Mesendoderm (in vitro differentiated cells): ENCODE results near the gene TCERG1L.

Source experiments
- DNase-seq: peaks from one replicate; pipeline ENCODE4 v3.0.0; 2013
- H2AK5ac ChIP-seq: 2 replicates; pipeline ENCODE4 v1.6.1; 2013; ENCODE audit warnings: low read length, inconsistent platforms
- H2BK120ac ChIP-seq: 2 replicates; pipeline ENCODE4 v1.6.1; 2013; ENCODE audit warnings: low read depth, mild to moderate bottlenecking, low read length, moderate library complexity, mixed read lengths
- H2BK15ac ChIP-seq: replicated peaks from 2 replicates; pipeline ENCODE4 v1.6.1; 2013; ENCODE audit warnings: low read depth, mild to moderate bottlenecking, moderate library complexity
- H2BK5ac ChIP-seq: 2 replicates; pipeline ENCODE4 v1.6.1; 2013; ENCODE audit warnings: low read length, inconsistent platforms
- H3K18ac ChIP-seq: 2 replicates; pipeline ENCODE4 v1.6.1; 2013; ENCODE audit warnings: mild to moderate bottlenecking, low read length, mixed read lengths
- H3K23ac ChIP-seq: one replicate; pipeline ENCODE4 v1.6.1; 2013; ENCODE audit warnings: low read length
- H3K27ac ChIP-seq: 2 replicates; pipeline ENCODE4 v1.5.1; 2013; ENCODE audit warnings: low read depth, mild to moderate bottlenecking, inconsistent platforms, low read length, moderate library complexity
- H3K27me3 ChIP-seq: 2 replicates; pipeline ENCODE4 v1.6.1; 2013; ENCODE audit warnings: low read length, control low read depth, mild to moderate bottlenecking, inconsistent platforms; ENCODE audit not compliant: insufficient read depth, poor library complexity
- H3K36me3 ChIP-seq: 2 replicates; pipeline ENCODE4 v1.6.1; 2013; ENCODE audit warnings: low read length, inconsistent platforms; ENCODE audit not compliant: control insufficient read depth, insufficient read depth
- H3K4ac ChIP-seq: one replicate; pipeline ENCODE4 v1.6.1; 2013; ENCODE audit warnings: low read depth, mild to moderate bottlenecking, low read length, moderate library complexity
- H3K4me1 ChIP-seq: 2 replicates; pipeline ENCODE4 v1.6.1; 2013; ENCODE audit warnings: low read depth, low read length, inconsistent platforms; ENCODE audit not compliant: control insufficient read depth
- H3K4me2 ChIP-seq: 2 replicates; pipeline ENCODE4 v1.6.1; 2013; ENCODE audit warnings: low read length
- H3K4me3 ChIP-seq: 2 replicates; pipeline ENCODE4 v1.5.1; 2013; ENCODE audit warnings: mild to moderate bottlenecking, low read length
- H3K56ac ChIP-seq: one replicate; pipeline ENCODE4 v1.6.1; 2013; ENCODE audit warnings: low read length
- H3K79me1 ChIP-seq: 2 replicates; pipeline ENCODE4 v1.6.1; 2013; ENCODE audit warnings: low read length, inconsistent platforms
- H3K79me2 ChIP-seq: 2 replicates; pipeline ENCODE4 v1.6.1; 2013; ENCODE audit warnings: mild to moderate bottlenecking, low read length; ENCODE audit not compliant: control insufficient read depth, insufficient read depth
- H3K9ac ChIP-seq: 2 replicates; pipeline ENCODE4 v1.6.1; 2013; ENCODE audit warnings: low read length, inconsistent platforms
- H4K5ac ChIP-seq: one replicate; pipeline ENCODE4 v1.6.1; 2013; ENCODE audit warnings: low read length
- H4K8ac ChIP-seq: one replicate; pipeline ENCODE4 v1.6.1; 2013; ENCODE audit warnings: low read depth, mild to moderate bottlenecking, control low read depth, low read length, moderate library complexity
- WGBS: extraction: QIAGEN DNeasy Blood & Tissue Kit; methylation state at CpG from one replicate; pipeline ENCODE4 v1.1.7; 2013; ENCODE audit warnings: low lambda C conversion rate, missing lambda C conversion rate; ENCODE audit not compliant: insufficient coverage; ENCODE audit errors: extremely low coverage; 5-methylcytosine and 5-hydroxymethylcytosine counted together

TCERG1L gene

DNA sequence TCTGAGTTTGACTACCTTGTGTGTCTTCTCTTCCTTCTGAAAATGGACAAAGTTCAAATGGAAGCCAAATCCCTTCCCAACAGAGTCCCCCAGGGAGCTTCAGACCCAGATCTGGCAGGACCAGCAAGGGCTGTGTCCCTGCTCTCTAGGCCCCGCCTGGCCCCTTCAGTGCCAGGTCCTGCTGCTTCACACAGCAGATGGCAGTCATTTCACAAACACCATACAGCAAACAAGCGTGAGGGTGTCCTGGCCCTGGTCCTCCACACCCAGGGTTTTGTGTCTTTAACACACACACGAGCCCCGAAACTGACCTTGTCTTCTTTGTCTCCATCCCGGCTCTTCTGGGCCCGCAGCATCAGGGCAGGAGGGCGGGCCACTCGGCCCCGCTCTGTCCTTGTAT lies 145.0 kb downstream of the TCERG1L start:
- WGBS, result no CpG with 5 or more reads among the region's 9 CpGs
- no peak for DNase-seq

DNA sequence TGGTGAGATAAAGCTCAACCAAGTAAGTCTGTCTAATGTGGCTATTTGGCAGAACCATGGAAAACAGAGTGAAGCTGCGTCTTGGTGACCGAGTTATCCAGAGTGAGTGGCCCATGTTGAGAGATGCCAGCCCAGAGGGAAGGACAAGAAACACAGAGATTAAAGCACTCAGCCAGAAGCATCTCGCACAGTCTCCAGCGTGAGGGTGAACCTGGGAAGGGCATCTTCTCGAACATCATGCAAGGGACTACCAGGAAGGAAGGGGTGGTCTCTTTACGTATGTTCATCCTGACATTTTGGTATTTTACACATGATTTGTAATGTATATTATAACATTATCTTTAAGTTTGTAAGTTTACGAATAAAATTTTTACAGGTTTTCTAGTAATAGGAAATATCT lies 146.4 kb downstream of the TCERG1L start:
- Histone ChIP-seq H2AK5ac (no peak overlapping the region), H3K36me3 (peaks cover 2% of the 10 kb centered on the region), H3K4ac (no peak overlapping the region), H4K5ac (no peak overlapping the region), H3K4me1 (no peaks in the 10 kb centered on the region), H3K79me1 (no peaks in the 10 kb centered on the region), H3K4me3 (no peak overlapping the region), H3K79me2 (no peaks in the 10 kb centered on the region), H4K8ac (no peak overlapping the region), H2BK15ac (no peak overlapping the region), H3K23ac (no peak overlapping the region), H3K27me3 (no peaks in the 10 kb centered on the region), H3K9ac (no peak overlapping the region), H3K27ac (no peak overlapping the region), H2BK120ac (no peak overlapping the region), H3K4me2 (no peak overlapping the region), H3K56ac (no peak overlapping the region), H3K18ac (no peak overlapping the region), H2BK5ac (no peak overlapping the region)
- 100% methylated on average over 1 of the region's 7 CpGs for WGBS
- DNase-seq, result no peak

More for the DNA sequence above, 145.0 kb downstream of the TCERG1L start:
- Histone ChIP-seq H3K79me1 (no peaks in the 10 kb centered on the region), H3K79me2 (no peaks in the 10 kb centered on the region), H3K27me3 (no peaks in the 10 kb centered on the region), H3K4me2 (no peak overlapping the region), H3K4me1 (no peaks in the 10 kb centered on the region), H3K18ac (no peak overlapping the region), H2BK15ac (no peak overlapping the region), H4K5ac (no peak overlapping the region), H4K8ac (no peak overlapping the region), H2BK5ac (no peak overlapping the region), H3K36me3 (no peaks in the 10 kb centered on the region), H3K27ac (no peak overlapping the region), H3K23ac (no peak overlapping the region), H3K4me3 (no peak overlapping the region), H3K56ac (no peak overlapping the region), H2AK5ac (no peak overlapping the region), H3K9ac (no peak overlapping the region), H2BK120ac (no peak overlapping the region), H3K4ac (no peak overlapping the region)

DNA sequence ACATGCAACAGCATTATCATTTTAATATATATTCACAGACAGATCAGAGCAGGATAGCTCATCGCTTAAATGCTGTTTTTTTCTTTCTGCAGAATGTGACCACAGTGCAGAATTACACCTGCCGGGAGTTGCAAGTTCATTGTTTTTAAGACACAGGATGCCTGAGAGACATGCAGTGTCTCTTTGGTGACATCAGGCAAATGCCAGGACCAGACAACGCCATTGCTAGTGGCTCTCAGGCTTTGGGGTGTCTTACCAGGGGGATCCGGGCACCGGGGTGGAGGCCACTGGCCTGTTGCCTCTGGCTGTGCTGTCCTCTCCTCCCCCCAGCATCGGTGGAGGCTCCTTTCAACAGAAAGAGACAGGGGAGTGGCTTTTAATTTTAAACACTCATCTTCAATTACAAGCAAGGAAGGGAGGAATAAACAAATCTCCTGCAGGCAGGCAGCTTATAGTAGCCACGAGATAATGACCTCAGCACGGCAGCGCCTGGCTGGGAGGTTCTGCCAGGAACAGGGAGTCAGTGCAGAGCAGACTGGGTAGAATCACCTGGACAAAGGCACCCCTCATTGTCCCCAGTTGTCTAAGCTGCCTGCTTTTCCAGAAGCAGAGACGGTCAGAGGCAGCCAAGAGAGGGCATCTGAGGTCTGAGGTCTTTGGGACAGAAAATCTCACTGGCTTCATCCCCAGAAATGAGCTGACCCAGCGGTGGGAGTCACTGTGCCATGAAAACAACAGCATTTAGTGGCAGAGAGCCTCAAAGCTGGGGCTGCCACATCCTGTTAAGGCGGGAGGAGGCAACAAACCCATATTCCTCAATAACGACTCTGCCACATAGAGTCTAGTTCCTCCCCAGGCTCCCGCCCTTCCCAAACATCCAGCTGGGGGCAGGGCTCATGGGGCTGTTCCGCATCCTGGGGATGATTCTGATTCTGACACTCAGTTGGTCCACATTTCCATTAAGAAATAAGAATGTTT lies 148.4 kb downstream of the TCERG1L start:
- H3K4me1 ChIP-seq, result no peaks in the 10 kb centered on the region
- no peak overlapping the region for H2BK120ac ChIP-seq
- H3K4me2 ChIP-seq, result no peak overlapping the region
- H3K79me1 ChIP-seq, result no peaks in the 10 kb centered on the region
- no peaks in the 10 kb centered on the region for H3K27me3 ChIP-seq
- H3K9ac ChIP-seq, result no peak overlapping the region
- no peak overlapping the region for H4K5ac ChIP-seq
- WGBS, result no CpG with 5 or more reads among the region's 15 CpGs
- DNase-seq, result no peak
- no peak overlapping the region for H3K56ac ChIP-seq
- no peak overlapping the region for H2BK5ac ChIP-seq
- H3K27ac ChIP-seq, result no peak overlapping the region
- no peak overlapping the region for H3K4ac ChIP-seq
- H2BK15ac ChIP-seq, result no peak overlapping the region
- H3K4me3 ChIP-seq, result no peak overlapping the region
- peaks cover 2% of the 10 kb centered on the region for H3K36me3 ChIP-seq
- no peaks in the 10 kb centered on the region for H3K79me2 ChIP-seq
- H3K23ac ChIP-seq, result no peak overlapping the region
- H2AK5ac ChIP-seq, result no peak overlapping the region
- no peak overlapping the region for H4K8ac ChIP-seq
- no peak overlapping the region for H3K18ac ChIP-seq

DNA sequence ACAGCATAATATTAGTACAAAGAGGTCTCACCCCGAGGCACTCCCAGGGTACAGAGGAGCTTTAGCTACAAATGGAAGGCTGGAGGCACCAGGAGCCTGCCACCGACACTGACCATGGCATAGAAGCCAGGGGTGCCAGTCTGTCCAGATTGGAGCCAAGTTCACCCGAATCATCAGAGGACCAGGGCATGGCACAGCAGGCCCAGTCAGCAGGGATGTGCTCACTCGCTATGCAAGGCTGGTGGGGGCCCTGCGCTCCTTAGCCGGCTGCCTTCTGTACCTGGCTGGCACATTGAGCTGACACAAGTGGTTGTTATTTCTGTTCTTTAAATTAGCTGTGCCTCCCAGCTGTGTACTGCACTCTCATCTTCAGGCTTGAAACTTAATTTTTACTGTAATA lies 149.3 kb downstream of the TCERG1L start:
- Histone ChIP-seq H3K27me3 (no peaks in the 10 kb centered on the region), H3K56ac (no peak overlapping the region), H3K27ac (no peak overlapping the region), H3K4me1 (no peaks in the 10 kb centered on the region), H3K36me3 (peaks cover 2% of the 10 kb centered on the region), H3K9ac (no peak overlapping the region), H4K5ac (no peak overlapping the region), H3K4me2 (no peak overlapping the region), H3K4me3 (no peak overlapping the region), H2AK5ac (no peak overlapping the region), H3K18ac (no peak overlapping the region), H3K79me1 (no peaks in the 10 kb centered on the region), H4K8ac (no peak overlapping the region), H3K4ac (no peak overlapping the region), H3K23ac (no peak overlapping the region), H2BK5ac (no peak overlapping the region), H2BK15ac (no peak overlapping the region), H2BK120ac (no peak overlapping the region), H3K79me2 (no peaks in the 10 kb centered on the region)
- no CpG with 5 or more reads among the region's 6 CpGs for WGBS
- no peak for DNase-seq

DNA sequence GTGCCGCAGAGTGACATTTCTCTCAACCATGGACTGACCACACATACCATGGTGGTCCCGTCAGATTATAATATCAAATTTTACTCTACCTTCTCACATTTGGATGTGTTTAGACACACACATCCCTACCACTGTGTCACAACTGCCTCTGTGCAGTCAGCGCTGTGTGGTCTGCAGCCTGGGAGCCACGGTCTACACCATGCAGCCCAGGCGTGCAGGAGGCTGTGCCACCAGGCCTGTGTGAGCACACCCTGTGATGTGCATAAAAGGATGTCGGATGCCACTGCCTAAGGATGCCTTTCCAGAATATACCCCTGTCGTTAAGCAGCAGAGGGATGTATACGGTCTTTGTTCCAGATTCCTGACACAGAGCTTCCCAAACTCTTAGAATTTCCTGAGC lies 150.4 kb downstream of the TCERG1L start:
- Histone ChIP-seq H3K79me2 (no peaks in the 10 kb centered on the region), H3K27ac (no peak overlapping the region), H3K36me3 (peaks cover 2% of the 10 kb centered on the region), H2AK5ac (no peak overlapping the region), H2BK15ac (no peak overlapping the region), H3K23ac (no peak overlapping the region), H3K18ac (no peak overlapping the region), H3K4me2 (no peak overlapping the region), H4K5ac (no peak overlapping the region), H3K4me3 (no peak overlapping the region), H2BK120ac (no peak overlapping the region), H3K56ac (no peak overlapping the region), H2BK5ac (no peak overlapping the region), H3K4me1 (no peaks in the 10 kb centered on the region), H3K4ac (no peak overlapping the region), H3K79me1 (no peaks in the 10 kb centered on the region), H3K9ac (no peak overlapping the region), H4K8ac (no peak overlapping the region), H3K27me3 (no peaks in the 10 kb centered on the region)
- WGBS, result no CpG with 5 or more reads among the region's 8 CpGs
- no peak for DNase-seq
